Cardiac muscle cell (in vitro differentiated cells and primary cell): ENCODE measurements around the gene FKBP15. TPM values are rescaled to one million over a fixed set of nuclear protein-coding genes. Genes with fewer than 3 reads are reported as not detected.

Source experiments
- DNase-seq, 2 donors: peaks; one replicate each; pipeline versions ENCODE4 v3.0.0 to v3.0.0-alpha.2; 2010 to 2017; ENCODE audit warnings: low read depth in 1 of 2, low spot score in 1 of 2
- H3K27ac ChIP-seq: fragments of 200-600 bp; sonication (generic); 2 replicates; pipeline ENCODE4 v1.5.1; 2016
- H3K27me3 ChIP-seq: fragments of 200-600 bp; sonication (generic); 2 replicates; pipeline ENCODE4 v1.6.0; 2016; ENCODE audit warnings: control low read depth
- H3K36me3 ChIP-seq: fragments of 200-600 bp; sonication (generic); 2 replicates; pipeline ENCODE4 v1.5.1; 2016; ENCODE audit warnings: control low read depth
- H3K4me1 ChIP-seq: fragments of 200-600 bp; sonication (generic); 2 replicates; pipeline ENCODE4 v1.8.1; 2017; ENCODE audit warnings: low read depth, mild to moderate bottlenecking, mixed run types
- H3K4me3 ChIP-seq: fragments of 200-600 bp; sonication (generic); 2 replicates; pipeline ENCODE4 v1.5.1; 2016; ENCODE audit warnings: mild to moderate bottlenecking
- H3K9me3 ChIP-seq: fragments of 200-600 bp; sonication (generic); 2 replicates; pipeline ENCODE4 v1.5.1; 2017; ENCODE audit warnings: low read depth, mild to moderate bottlenecking, control low read depth
- polyA plus RNA-seq: library from polyadenylated mRNA; unstranded; fragments of >200 nt; fragmentation: Nextera tagmentation; extraction: Ambion mirVana; gene quantifications from 2 replicates; pipeline ENCODE4 v1.2.1, GENCODE V29; 2016
- total RNA-seq: library from RNA; depleted of rRNA; stranded (reverse); fragments of >200 nt; gene quantifications from 2 replicates; pipeline ENCODE4 v1.2.3, GENCODE V29; 2016
- TF ChIP-seq, protein P1 (sequence below): IDR thresholded peaks from 2 replicates; pipeline ENCODE4 v1.5.1; 2012; ENCODE audit warnings: low read depth, mild to moderate bottlenecking, low read length

Gene FKBP15
- total and polyA plus RNA-seq, 2 experiments from 2014 or later, result 10.9 to 20.6 TPM

DNA sequence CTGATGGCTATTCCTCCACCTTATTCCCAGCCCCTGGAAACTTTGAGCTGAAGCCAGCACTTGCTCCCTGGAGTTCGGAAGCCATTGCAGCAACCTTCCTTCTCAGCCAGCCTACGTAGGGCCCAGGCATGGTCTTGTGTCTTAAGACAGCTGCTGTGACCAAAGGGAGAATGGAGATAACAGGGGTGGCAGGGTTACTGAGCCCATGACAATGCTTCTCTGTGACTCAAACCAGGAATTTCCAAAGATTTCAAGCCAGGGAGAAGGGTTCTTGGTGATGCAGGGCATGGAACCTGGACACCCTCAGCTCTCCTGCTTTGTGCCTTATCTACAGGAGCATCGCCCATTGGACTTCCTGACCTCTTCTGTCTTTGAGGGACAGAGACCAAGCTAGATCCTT, 58.1 kb downstream of the FKBP15 start:
- H3K27me3 ChIP-seq, result no peaks in the 10 kb centered on the region
- no peak overlapping the region for H3K27ac ChIP-seq
- peaks cover 35% of the 10 kb centered on the region for H3K36me3 ChIP-seq
- H3K9me3 ChIP-seq, result no peaks in the 10 kb centered on the region
- H3K4me3 ChIP-seq, result no peak overlapping the region
- TF ChIP-seq, protein P1, sequence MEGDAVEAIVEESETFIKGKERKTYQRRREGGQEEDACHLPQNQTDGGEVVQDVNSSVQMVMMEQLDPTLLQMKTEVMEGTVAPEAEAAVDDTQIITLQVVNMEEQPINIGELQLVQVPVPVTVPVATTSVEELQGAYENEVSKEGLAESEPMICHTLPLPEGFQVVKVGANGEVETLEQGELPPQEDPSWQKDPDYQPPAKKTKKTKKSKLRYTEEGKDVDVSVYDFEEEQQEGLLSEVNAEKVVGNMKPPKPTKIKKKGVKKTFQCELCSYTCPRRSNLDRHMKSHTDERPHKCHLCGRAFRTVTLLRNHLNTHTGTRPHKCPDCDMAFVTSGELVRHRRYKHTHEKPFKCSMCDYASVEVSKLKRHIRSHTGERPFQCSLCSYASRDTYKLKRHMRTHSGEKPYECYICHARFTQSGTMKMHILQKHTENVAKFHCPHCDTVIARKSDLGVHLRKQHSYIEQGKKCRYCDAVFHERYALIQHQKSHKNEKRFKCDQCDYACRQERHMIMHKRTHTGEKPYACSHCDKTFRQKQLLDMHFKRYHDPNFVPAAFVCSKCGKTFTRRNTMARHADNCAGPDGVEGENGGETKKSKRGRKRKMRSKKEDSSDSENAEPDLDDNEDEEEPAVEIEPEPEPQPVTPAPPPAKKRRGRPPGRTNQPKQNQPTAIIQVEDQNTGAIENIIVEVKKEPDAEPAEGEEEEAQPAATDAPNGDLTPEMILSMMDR, result no peak
- no peak for DNase-seq
- peaks cover 7% of the 10 kb centered on the region for H3K4me1 ChIP-seq

DNA sequence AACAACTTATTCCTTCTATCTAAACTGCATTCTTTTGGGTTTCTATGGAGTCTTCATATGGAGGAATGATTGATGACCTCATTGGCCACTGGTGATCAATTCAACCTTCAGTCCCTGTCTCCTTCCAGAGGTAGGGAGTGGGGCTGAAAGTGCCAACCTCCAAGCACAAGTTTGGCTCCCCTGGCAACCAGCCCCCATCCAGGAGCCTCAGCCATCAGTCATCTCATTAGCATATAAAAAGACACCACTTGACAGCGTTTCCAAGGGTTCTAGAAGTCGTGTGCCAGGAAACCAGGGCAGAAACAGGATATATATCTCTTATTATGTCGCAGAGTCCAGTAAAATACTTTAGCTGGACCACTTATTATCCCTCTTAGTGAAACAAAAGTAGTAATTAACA, 60.5 kb downstream of the FKBP15 start:
- H3K27ac ChIP-seq, result no peak overlapping the region
- H3K4me1 ChIP-seq, result peaks cover 7% of the 10 kb centered on the region
- TF ChIP-seq, protein P1, result no peak
- no peaks in the 10 kb centered on the region for H3K27me3 ChIP-seq
- H3K36me3 ChIP-seq, result peaks cover 14% of the 10 kb centered on the region
- H3K9me3 ChIP-seq, result no peaks in the 10 kb centered on the region
- no peak overlapping the region for H3K4me3 ChIP-seq
- DNase-seq, result no peak

DNA sequence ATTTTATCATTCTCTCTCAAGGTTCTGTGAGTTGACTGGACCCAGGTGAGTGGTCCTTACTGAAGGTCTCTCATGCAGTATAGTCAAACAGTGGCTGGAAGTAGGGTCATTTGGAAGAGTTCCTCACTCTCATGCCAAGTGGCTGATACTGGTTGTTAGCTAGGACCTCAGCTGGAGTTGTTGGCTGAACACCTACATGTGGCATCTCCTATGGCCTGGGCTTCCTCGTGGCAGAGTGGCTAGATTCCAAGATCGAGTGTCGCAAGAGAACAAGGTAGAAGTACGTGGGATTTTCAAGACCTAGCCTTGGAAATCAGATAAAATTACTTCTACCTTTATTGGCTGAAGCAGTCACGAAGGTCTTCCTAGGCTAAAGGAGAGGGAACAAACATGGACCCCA, 62.6 kb downstream of the FKBP15 start:
- Histone ChIP-seq H3K27ac (no peak overlapping the region), H3K27me3 (no peaks in the 10 kb centered on the region), H3K9me3 (no peaks in the 10 kb centered on the region), H3K4me1 (peaks cover 7% of the 10 kb centered on the region), H3K36me3 (peaks cover 7% of the 10 kb centered on the region), H3K4me3 (no peak overlapping the region)
- TF ChIP-seq, protein P1, result no peak
- DNase-seq, result no peak

DNA sequence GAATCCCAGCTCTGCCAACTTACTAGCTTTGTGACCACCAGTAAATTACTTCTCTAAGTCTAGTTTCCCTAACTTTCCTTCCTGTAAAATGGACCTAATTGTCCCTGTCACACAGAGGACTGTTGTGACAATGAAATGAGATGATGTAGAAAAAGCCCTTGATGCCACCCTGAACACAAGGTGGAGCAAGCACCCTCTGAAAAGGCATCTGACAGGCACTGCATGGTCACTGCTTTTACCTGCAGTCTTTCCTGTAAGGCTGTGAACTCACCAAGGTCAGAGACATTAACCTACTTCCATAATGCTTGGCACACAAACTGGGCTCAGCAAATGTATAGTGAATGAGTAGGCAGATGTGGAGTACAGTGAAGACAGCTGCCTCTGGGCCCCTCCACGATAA, 64.2 kb downstream of the FKBP15 start:
- peaks cover 7% of the 10 kb centered on the region for H3K4me1 ChIP-seq
- TF ChIP-seq, protein P1, result no peak

DNA sequence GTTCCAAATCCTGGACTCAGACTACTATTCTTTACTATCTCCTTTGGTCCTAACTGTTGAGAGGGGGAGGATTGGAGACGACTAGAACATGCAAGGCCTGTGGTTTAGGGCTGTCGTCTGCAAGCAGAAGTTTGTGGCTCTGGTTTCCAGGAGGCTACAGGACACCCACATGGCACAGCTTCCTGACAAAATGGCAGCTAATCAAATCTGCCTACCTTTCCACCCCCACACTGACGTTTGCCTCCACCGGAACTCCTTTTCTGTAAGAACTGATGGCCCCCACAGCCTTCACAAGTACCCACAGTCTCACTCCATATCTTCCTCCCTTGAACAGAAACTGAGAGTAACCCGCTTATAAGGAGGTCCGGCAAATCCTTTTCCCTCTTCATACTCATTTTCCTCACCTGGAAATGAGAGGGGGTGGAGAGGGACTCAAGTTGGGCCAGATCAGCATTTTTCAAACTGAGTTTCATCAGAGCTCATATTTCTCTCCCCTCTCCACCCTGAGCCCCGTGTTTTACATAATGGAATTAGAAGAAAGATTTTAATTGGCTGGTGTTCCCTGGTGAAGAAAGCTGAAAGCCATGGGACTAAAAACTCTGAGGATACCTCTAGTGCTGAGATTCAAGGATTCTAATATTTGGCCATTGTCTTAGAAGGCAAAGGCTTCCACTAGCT, 65.0 kb downstream of the FKBP15 start:
- Histone ChIP-seq H3K27ac (no peak overlapping the region), H3K36me3 (no peaks in the 10 kb centered on the region), H3K4me3 (no peak overlapping the region), H3K4me1 (peaks cover 4% of the 10 kb centered on the region), H3K27me3 (peaks cover 8% of the 10 kb centered on the region), H3K9me3 (no peaks in the 10 kb centered on the region)
- TF ChIP-seq, protein P1, result no peak
- DNase-seq, result no peak

More for the DNA sequence above, 64.2 kb downstream of the FKBP15 start:
- DNase-seq, result no peak
- Histone ChIP-seq H3K27me3 (peaks cover 3% of the 10 kb centered on the region), H3K9me3 (no peaks in the 10 kb centered on the region), H3K4me3 (no peak overlapping the region), H3K27ac (no peak overlapping the region), H3K36me3 (no peaks in the 10 kb centered on the region)
